Measurements from ENCODE around the gene DNAH3. TPM values are rescaled to one million over a fixed set of nuclear protein-coding genes. Genes with fewer than 3 reads are reported as not detected.
A peak's percentile ranks its signal among the peaks of the same experiment; 100 is the strongest.
"Not testable (repeated sequence)": the region's sequence is repeated elsewhere in the genome, so short reads cannot be mapped to it uniquely, and the experiment has no call there.

DNAH3 gene
- total RNA-seq, 1 donor from 2014 or later: 1.0 TPM

- no peak for ATAC-seq
- DNase-seq (ENCODE audit: missing footprints): no peak
- intact Hi-C loops (cut with DNase I): no loop called here
Observed at GRCh38 chr16:21053590-21053989, 97.1 kb downstream of the DNAH3 start.

DNA sequence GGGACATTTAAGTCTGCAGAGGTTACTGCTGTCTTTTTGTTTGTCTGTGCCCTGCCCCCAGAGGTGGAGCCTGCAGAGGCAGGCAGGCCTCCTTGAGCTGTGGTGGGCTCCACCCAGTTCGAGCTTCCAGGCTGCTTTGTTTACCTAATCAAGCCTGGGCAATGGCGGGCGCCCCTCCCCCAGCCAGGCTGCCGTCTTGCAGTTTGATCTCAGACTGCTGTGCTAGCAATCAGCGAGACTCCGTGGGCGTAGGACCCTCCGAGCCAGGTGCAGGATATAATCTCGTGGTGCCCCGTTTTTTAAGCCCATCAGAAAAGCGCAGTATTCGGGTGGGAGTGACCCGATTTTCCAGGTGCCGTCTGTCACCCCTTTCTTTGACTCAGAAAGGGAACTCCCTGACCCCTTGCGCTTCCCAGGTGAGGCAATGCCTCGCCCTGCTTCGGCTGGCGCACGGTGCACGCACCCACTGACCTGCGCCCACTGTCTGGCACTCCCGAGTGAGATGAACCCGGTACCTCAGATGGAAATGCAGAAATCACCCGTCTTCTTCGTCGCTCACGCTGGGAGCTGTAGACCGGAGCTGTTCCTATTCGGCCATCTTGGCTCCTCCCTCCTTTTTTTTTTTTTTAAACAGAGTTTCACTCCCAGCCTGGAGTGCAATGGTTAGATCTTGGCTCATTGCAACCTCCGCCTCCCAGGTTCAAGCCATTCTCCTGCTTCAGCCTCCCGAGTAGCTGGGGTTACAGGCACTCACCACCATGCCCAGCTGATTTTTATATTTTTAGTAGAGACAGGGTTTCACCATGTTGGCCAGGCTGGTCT is 102.3 kb downstream of the DNAH3 start:
- intact Hi-C loops (cut with DNase I); ATAC-seq; DNase-seq (ENCODE audit: missing footprints): not testable (repeated sequence)

GRCh38 chr16:21038197-21038596 is 112.4 kb downstream of the DNAH3 start:
- DNase-seq (ENCODE audit: missing footprints): no peak
- intact Hi-C loops (cut with DNase I): no loop called here
- no peak for ATAC-seq

GRCh38 chr16:21037736-21038135 is 112.9 kb downstream of the DNAH3 start:
- ATAC-seq (no peak), DNase-seq (ENCODE audit: missing footprints) (no peak)
- intact Hi-C loops (cut with DNase I): no loop called here

GRCh38 chr16:21037168-21037567 is 113.5 kb downstream of the DNAH3 start:
- ATAC-seq (no peak), DNase-seq (ENCODE audit: missing footprints) (no peak)
- intact Hi-C loops (cut with DNase I): no loop called here

- intact Hi-C loops (cut with DNase I): no loop called here
- ATAC-seq: no peak
- DNase-seq (ENCODE audit: missing footprints): no peak
Observed at GRCh38 chr16:21036471-21036870, 114.2 kb downstream of the DNAH3 start.

GRCh38 chr16:21033704-21034103 is 116.9 kb downstream of the DNAH3 start:
- peak; percentile 74 for ATAC-seq
- no peak for DNase-seq (ENCODE audit: missing footprints)
- intact Hi-C loops (cut with DNase I): no loop called here

GRCh38 chr16:21033264-21033663 is 117.4 kb downstream of the DNAH3 start:
- intact Hi-C loops (cut with DNase I): no loop called here
- no peak for ATAC-seq
- no peak for DNase-seq (ENCODE audit: missing footprints)

DNA sequence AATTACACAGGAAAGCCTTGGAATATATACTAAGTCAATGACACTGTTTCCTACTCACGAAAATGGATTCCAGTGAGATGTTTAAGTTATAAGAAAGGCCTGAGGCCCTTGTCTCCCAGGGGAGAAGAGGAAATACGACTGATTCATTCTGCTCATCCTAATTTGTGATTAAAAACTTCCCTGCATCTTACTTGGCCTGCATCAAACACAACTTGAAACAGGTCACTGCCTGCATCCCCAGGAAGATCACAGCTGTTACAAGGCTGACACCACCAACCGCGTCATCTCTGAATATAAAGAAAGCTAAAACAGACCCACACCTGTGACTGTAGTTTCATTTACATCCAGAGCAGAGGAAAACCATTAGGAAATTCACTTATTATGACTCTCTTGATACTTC is 121.9 kb downstream of the DNAH3 start:
- intact Hi-C loops (cut with DNase I): loop anchor here (5.0 kb wide), 1 partner anchor 49 kb away; no protein-coding TSS in a partner anchor
- ATAC-seq: no peak
- DNase-seq (ENCODE audit: missing footprints): no peak

DNA sequence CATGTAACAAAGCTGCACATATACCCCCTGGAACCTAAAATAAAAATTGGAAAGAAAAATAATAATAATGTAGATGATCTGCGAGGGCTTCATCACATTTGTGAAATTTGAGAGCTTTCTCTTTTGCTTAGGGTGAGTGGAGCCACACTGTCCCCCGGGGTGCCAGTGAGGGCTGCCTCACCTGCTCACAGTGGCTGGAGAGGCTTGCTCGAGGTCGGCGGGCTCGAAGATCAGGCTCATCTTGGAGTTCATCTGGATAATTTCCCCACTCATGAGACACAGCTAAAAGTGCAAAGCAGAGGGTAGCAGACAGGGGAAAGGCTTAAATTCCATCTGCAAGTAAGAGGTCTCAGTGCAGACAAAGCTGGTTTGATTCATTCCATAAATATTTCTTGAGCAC is 123.8 kb downstream of the DNAH3 start:
- ATAC-seq (no peak), DNase-seq (ENCODE audit: missing footprints) (no peak)
- intact Hi-C loops (cut with DNase I): loop anchor here (5.0 kb wide), 1 partner anchor 50 kb away; no protein-coding TSS in a partner anchor

DNA sequence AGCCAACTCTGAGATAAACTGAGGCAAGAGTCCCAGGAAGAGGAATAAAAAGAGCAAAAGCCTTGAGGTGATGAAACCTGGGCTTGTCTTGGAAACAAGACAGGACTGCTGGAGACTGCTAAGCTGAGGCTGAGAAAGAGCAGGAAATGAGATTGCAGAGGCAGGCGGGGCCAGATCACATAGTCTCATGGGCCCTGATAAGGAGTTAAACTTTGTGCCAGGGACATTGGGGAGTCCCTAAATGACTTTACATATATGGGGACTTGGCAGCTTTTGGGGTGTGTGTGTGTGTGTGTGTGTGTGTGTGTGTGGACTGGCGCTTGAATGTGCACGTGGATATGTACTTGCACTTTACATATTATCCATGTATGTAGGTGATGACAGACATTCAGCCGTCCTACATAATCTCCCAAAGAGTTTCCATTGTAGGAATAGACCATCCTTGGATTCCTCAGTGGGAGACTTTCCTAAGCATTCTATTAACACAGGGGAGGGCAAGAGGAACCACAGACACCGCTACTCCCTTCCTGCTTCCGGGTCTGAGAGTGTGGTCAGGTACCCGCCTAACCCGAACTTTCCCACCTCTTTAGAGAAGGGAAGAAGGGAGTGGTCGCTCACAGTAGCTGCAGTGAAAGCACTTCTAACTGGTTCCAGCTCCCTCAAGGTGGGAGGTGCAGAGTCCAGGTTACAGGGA is 127.0 kb downstream of the DNAH3 start:
- intact Hi-C loops (cut with DNase I): no loop called here
- DNase-seq (ENCODE audit: missing footprints): peak; percentile 74
- ATAC-seq: peak; percentile 92

DNA sequence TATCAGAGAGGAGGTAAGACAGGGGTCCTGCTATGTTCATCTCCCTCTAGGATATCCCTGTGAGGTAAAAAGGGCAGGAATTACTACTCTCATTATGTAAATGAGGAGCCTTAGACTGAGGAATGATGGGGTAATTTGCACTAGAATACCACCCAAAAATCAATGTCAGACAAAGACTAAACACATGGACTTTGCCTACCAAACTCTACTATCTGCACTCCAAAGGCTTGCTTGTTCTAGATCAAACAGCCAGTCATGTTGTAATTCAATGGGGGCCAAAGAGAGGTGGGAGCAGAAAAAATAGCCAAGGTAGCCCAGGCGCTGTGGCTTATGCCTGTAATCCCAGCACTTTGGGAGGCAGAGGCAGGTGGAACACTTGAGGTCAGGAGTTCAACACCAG is 129.3 kb downstream of the DNAH3 start:
- ATAC-seq (no peak), DNase-seq (ENCODE audit: missing footprints) (no peak)
- intact Hi-C loops (cut with DNase I): no loop called here

DNA sequence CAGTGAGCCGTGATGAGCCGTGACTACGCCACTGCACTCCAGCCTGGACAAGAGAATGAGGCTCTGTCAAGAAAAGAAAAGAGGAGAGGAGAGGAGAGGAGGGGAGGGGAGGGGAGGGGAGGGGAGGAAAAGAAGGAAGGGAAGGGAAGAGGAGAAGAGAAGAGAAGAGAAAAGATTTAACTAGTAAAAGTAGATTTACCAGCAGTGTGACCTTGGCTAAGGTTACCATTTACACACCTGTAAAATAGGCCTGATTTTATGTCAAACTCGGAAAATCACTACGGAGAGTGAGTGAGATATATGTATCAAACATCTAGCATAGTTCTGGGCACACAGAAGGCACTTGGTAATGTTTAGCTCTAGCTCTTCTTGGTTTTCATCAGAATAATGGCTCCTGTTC is 140.8 kb downstream of the DNAH3 start:
- DNase-seq (ENCODE audit: missing footprints): no peak
- no peak for ATAC-seq
- intact Hi-C loops (cut with DNase I): no loop called here

- intact Hi-C loops (cut with DNase I): no loop called here
- DNase-seq (ENCODE audit: missing footprints) (no peak), ATAC-seq (no peak)
Observed at GRCh38 chr16:21005008-21005407, 145.6 kb downstream of the DNAH3 start.

DNA sequence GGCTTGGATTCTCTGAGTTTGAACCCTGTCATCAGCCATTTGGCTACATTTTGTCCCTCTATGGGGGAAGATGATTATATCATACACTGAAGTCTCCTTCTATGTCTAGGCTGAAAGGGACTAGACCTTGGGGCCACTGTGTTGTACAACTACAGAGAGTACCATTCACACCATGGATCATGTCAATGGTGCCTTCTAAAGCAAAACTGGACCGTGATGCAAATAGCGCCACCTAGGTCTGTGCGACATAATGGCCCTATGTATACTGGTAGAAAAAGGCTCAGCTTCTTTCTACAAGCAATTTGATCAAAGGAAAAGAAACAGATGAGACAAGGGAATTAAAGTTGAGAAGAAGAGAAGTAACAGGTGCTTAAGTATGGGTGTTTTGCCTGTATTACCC is 149.4 kb downstream of the DNAH3 start:
- ATAC-seq: no peak
- intact Hi-C loops (cut with DNase I): no loop called here
- DNase-seq (ENCODE audit: missing footprints): no peak

DNA sequence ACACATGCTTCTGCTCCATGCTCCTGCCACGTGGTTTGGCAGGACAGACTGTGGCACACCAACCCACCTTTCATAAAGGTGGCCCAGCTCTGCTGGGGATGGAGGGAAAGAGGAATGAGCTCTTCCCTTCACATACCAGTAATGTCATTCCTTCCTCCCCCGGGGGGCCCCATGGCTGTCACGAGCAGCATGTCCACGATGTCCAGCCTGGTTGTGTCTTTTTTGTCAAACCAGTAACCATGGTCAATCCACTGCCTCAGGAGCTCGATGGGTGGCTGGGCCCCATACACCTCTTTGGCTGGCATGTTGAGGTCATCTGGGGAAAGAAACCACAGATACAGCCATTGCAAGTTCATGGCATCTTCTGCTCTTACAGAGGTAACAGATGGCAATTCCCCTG is 153.5 kb downstream of the DNAH3 start:
- DNase-seq (ENCODE audit: missing footprints) (no peak), ATAC-seq (no peak)
- intact Hi-C loops (cut with DNase I): no loop called here

DNA sequence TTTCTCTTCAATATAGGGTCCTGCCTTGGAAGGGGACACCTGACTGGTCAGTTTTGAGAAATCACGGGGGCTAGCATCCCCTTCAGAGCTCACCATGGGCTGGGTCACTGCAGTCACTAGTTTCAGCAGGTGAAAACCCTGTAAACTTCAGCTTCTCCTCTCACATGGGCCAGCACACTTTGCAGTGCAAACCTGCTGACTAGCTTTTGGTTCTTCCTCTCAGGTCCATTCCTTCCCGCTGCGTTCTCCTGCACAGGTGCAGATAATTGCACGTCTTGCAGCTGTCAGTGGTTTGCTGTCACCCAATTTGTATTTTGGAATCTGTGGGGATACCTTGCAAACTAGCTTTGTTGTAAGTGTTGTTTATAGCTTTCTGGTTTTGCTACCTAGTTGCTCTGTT is 154.9 kb downstream of the DNAH3 start:
- DNase-seq (ENCODE audit: missing footprints): no peak
- no peak for ATAC-seq
- intact Hi-C loops (cut with DNase I): no loop called here

- ATAC-seq; intact Hi-C loops (cut with DNase I): not testable (repeated sequence)
Observed at GRCh38 chr16:20989496-20990070, 161.1 kb downstream of the DNAH3 start.

DNA sequence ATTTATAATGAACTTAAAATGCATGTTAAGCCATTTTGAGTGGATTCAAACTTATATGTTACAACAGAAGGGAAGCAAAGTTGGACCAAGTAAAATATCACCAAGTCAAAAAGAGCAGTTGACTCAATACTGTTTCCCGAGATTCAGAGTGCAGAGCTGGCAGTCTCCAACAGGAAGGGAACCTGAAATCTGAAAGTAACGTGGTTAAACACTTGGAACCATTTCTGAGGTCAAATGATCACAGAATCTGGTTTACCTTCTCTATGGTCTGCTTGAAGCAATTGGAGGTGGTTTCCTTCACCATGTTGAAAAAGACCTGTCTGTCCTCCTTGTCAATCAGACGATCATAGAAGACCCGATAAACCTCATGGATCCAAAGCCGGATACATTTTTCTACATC is 163.6 kb downstream of the DNAH3 start:
- no peak for DNase-seq (ENCODE audit: missing footprints)
- ATAC-seq: no peak
- intact Hi-C loops (cut with DNase I): no loop called here

More at GRCh38 chr16:20989496-20990070, 161.1 kb downstream of the DNAH3 start:
- not testable (repeated sequence) for DNase-seq (ENCODE audit: missing footprints)

DNA sequence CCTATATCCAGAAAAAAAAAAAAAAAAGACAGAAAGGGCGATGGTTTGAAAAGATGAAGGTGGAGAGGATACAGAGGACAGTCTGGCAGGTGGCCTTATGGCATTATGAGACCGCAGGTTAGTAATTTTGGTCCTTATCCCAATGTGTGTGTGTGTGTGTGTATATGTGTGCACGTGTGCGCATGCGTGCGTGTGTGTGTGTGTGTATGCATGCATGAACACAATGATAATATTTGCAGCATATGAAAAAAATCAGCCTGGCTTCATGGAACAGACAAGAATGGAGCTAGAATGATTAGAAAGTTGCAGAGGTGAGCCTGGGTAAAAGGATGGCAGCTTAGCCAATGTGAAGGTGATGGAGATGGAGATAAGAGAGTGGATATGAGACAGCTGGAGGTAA is 166.6 kb downstream of the DNAH3 start:
- DNase-seq (ENCODE audit: missing footprints) (no peak), ATAC-seq (no peak)
- intact Hi-C loops (cut with DNase I): no loop called here
